ENCODE measurements around the gene MRTFA. TPM values are rescaled to one million over a fixed set of nuclear protein-coding genes. Genes with fewer than 3 reads are reported as not detected.

The MRTFA gene
- total and polyA plus RNA-seq, 8 donors, result 22.5 to 58.0 (median 26.5) TPM

DNA sequence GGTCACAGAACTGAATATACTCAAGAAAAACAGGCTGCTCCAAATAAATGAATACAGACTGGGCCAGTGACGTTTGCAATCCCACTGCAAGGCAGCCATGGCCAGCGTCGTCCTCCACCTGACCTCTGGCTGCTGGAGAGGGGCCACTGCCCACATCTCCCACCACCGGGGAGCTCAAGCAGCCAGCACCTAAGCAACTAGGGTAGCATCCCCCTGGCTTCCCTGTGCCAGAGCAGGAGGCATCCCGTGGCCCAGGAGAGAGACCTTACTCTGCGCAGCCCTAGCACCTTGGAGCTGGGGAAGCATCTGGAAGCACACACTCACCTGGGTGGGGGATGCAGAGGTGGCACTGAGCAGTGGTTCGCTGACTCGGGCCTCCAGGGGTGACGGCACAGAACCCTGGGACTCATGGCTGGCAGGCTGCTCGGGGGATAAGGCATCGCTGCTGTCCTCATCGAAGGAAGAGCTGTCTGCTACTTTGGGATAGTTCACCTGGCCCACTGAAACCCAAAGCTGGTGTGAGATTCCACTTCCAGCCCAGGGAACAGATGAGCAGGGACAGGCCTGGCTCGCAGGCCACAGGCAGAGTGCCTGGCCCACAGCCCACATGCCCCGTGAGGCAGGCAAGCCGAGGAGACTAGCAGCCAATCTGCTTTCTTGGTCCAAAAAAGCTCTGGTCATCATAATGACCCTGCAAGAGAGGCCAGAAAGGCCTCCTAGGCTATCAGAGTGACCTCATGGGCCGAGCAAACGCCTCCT is 212.5 kb downstream of the MRTFA start:
- Histone ChIP-seq H3K27me3 (no peaks in the 10 kb centered on the region), H3K36me3 (peaks cover 6 to 100% of the 10 kb centered on the region in 2 donors), H3K4me1 (peaks cover 0 to 7% of the 10 kb centered on the region in 2 donors), H3K27ac (no peak overlapping the region), H3K9me3 (no peaks in the 10 kb centered on the region), H3K4me3 (no peak overlapping the region)
- DNase-seq (no peak), ATAC-seq (no peak)
- intact Hi-C loops (cut with DNase I), result no loop called here
- TF ChIP-seq, protein P1, sequence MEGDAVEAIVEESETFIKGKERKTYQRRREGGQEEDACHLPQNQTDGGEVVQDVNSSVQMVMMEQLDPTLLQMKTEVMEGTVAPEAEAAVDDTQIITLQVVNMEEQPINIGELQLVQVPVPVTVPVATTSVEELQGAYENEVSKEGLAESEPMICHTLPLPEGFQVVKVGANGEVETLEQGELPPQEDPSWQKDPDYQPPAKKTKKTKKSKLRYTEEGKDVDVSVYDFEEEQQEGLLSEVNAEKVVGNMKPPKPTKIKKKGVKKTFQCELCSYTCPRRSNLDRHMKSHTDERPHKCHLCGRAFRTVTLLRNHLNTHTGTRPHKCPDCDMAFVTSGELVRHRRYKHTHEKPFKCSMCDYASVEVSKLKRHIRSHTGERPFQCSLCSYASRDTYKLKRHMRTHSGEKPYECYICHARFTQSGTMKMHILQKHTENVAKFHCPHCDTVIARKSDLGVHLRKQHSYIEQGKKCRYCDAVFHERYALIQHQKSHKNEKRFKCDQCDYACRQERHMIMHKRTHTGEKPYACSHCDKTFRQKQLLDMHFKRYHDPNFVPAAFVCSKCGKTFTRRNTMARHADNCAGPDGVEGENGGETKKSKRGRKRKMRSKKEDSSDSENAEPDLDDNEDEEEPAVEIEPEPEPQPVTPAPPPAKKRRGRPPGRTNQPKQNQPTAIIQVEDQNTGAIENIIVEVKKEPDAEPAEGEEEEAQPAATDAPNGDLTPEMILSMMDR (IDR thresholded peaks at IDR 0.05), result no peak

DNA sequence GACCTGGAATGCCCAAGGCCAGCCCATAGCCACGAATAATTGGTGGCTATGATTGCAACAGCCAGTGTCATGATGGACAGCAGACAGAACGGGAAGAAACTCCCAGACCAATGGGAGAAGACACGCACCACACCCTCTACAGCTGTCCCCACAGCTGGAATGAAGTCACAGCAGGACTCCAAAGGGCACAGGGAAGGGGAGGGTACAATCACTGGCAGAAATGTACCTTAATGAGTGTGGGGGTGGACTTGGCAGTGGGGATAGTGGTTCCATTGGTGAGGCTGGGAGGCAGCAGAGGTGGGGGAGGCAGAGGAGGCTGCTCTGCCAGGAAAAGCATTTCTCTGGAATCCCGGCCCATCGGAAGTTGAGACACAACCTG is 213.2 kb downstream of the MRTFA start:
- no peaks in the 10 kb centered on the region for H3K27me3 ChIP-seq
- intact Hi-C loops (cut with DNase I), result no loop called here
- no peaks in the 10 kb centered on the region for H3K9me3 ChIP-seq
- no peak for DNase-seq
- H3K4me1 ChIP-seq, result peaks cover 0 to 9% of the 10 kb centered on the region in 2 donors
- no peak overlapping the region for H3K4me3 ChIP-seq
- ATAC-seq, result peak; percentile 7
- peaks cover 5 to 100% of the 10 kb centered on the region in 2 donors for H3K36me3 ChIP-seq
- H3K27ac ChIP-seq, result no peak overlapping the region
- TF ChIP-seq, protein P1 (IDR thresholded peaks at IDR 0.05), result no peak

DNA sequence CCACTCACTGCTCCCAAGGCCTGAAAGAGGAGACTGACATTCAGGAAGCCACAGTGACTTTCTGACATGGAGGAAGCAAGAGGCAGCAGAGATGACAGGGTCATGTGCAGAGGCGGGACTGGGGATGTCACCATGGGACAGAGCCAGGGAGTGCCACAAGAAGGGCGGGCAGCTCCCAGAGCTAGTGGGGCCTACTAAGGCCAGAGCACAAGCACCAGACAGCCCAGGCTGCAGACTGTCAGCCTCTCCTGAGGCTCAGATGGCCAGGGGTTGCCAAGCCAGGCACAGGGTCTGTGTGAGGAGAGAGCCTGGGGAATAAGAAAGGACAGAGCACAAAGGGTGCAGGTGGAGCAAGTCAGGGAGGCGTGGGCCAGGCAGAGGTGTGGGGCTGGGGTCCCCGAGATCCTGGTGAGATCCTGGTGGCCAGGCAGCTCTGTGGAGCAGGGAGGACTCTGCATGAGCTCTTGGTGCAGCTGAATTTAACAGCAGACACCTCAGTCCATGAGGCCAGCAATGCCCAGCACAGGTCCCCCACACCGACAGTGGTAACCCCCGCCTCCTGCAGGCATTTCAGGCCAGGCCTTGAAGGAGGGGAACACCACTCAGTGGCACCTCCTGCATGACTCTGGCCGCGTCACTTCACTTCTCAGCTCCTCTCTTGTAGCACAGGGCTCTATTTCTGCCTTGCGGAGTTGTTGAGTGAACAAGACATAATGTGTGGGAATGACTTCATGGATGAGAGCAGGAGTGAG is 213.8 kb downstream of the MRTFA start:
- ATAC-seq (peak; percentile 34), DNase-seq (peak in 1 of 4 donors; percentile 73)
- Histone ChIP-seq H3K4me3 (no peak overlapping the region), H3K27ac (no peak overlapping the region), H3K9me3 (no peaks in the 10 kb centered on the region), H3K4me1 (peaks cover 0 to 9% of the 10 kb centered on the region in 2 donors), H3K27me3 (no peaks in the 10 kb centered on the region), H3K36me3 (peaks cover 5 to 100% of the 10 kb centered on the region in 2 donors)
- TF ChIP-seq, protein P1 (IDR thresholded peaks at IDR 0.05), result no peak
- intact Hi-C loops (cut with DNase I), result no loop called here

DNA sequence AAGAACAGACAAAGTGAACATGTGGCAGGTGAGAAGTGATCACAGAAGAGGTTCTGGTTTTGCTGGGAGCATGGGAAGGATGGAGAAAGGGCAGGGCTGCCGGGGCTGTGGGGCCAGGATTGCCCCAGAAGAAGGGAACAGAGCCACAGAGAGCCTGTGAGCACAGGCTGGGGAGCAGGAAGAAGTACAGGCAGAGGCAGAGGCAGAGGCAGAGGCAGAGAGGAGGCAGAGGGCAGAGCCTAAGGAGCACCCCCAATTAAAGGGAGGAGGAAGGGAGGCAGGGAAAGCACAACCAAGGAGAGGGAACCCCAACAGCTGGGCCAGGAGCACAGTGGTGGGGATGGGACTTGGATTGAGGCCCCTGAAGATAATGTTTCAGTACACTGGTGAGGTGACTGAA is 214.6 kb downstream of the MRTFA start:
- no peaks in the 10 kb centered on the region for H3K27me3 ChIP-seq
- DNase-seq (no peak), ATAC-seq (no peak)
- TF ChIP-seq, protein P1 (IDR thresholded peaks at IDR 0.05), result no peak
- H3K36me3 ChIP-seq, result peaks cover 5 to 100% of the 10 kb centered on the region in 2 donors
- H3K4me1 ChIP-seq, result peaks cover 0 to 9% of the 10 kb centered on the region in 2 donors
- no peaks in the 10 kb centered on the region for H3K9me3 ChIP-seq
- no peak overlapping the region for H3K4me3 ChIP-seq
- intact Hi-C loops (cut with DNase I), result no loop called here
- no peak overlapping the region for H3K27ac ChIP-seq

DNA sequence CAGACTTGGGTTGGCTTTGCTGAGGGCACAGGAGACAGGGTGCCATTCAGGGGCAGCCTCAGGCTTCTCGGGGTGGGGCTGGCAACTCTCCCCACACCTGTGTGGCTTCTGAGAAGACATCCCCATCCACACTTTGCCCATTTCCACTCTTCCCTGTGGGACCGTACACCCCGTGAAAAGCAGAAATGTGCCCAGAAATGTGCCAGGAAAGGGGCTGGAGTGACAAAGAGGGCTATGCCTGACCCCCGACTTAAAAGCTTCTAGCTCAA is 215.5 kb downstream of the MRTFA start:
- peaks cover 5 to 100% of the 10 kb centered on the region in 2 donors for H3K36me3 ChIP-seq

More for the DNA sequence above, 215.5 kb downstream of the MRTFA start:
- ATAC-seq, result no peak
- TF ChIP-seq, protein P1 (IDR thresholded peaks at IDR 0.05), result no peak
- no peak overlapping the region for H3K4me3 ChIP-seq
- H3K27me3 ChIP-seq, result no peaks in the 10 kb centered on the region
- intact Hi-C loops (cut with DNase I), result no loop called here
- peak in 1 of 4 donors; percentile 34 for DNase-seq
- H3K27ac ChIP-seq, result no peak overlapping the region
- no peaks in the 10 kb centered on the region for H3K9me3 ChIP-seq
- peaks cover 0 to 14% of the 10 kb centered on the region in 2 donors for H3K4me1 ChIP-seq

Data from left lung (tissue), 10 donors.